AG09319 (cell line): ENCODE data around the gene C19orf18.

Experiments
- DNase-seq: peaks from one replicate; pipeline ENCODE4 v3.0.0-alpha.2; 2010; ENCODE audit warnings: low read depth; ENCODE audit errors: extremely low read depth
- TF ChIP-seq, protein P1 (sequence below): IDR thresholded peaks from 2 replicates; pipeline ENCODE4 v1.5.1; 2011; ENCODE audit warnings: low read depth, mild to moderate bottlenecking, inconsistent platforms, low read length, moderate library complexity

Gene C19orf18

GRCh38 chr19:57947419-57948134, 26.8 kb downstream of the C19orf18 start, which contains the start of gene ZNF256:
Gene ZNF256, minus strand, starts transcription at chr19:57947706. Its CDS starts 232 bp downstream, at chr19:57947474.
- TF ChIP-seq, protein P1, sequence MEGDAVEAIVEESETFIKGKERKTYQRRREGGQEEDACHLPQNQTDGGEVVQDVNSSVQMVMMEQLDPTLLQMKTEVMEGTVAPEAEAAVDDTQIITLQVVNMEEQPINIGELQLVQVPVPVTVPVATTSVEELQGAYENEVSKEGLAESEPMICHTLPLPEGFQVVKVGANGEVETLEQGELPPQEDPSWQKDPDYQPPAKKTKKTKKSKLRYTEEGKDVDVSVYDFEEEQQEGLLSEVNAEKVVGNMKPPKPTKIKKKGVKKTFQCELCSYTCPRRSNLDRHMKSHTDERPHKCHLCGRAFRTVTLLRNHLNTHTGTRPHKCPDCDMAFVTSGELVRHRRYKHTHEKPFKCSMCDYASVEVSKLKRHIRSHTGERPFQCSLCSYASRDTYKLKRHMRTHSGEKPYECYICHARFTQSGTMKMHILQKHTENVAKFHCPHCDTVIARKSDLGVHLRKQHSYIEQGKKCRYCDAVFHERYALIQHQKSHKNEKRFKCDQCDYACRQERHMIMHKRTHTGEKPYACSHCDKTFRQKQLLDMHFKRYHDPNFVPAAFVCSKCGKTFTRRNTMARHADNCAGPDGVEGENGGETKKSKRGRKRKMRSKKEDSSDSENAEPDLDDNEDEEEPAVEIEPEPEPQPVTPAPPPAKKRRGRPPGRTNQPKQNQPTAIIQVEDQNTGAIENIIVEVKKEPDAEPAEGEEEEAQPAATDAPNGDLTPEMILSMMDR, result peak; percentile 56
- peak; percentile 77 for DNase-seq

DNA sequence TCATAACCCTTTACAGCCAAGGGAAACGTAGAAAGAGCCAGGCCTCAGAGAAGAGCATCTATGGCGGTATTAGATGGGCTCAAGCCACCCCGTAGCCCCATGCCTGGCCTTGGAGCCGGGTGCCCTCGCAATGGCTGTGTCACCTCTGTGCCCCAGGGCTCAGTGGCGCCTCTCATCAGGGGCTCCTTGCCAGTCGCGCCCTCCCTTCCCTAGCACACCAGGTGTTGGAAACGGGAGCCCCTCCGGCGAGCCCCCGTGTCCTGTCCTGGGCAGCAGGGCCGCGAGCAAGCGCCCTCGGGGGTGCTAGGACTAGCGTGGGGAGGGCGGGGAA, 27.3 kb downstream of the C19orf18 start:
- TF ChIP-seq, protein P1, result no peak

GRCh38 chr19:57946316-57946715, 28.0 kb downstream of the C19orf18 start:
- no peak for DNase-seq

More for the DNA sequence above, 27.3 kb downstream of the C19orf18 start:
- DNase-seq, result no peak

GRCh38 chr19:57941593-57941992, 32.7 kb downstream of the C19orf18 start:
- TF ChIP-seq, protein P1, result no peak

More at GRCh38 chr19:57946316-57946715, 28.0 kb downstream of the C19orf18 start:
- TF ChIP-seq, protein P1, result no peak

GRCh38 chr19:57935731-57936130, 38.6 kb downstream of the C19orf18 start:
- no peak for DNase-seq
- TF ChIP-seq, protein P1, result no peak

More at GRCh38 chr19:57941593-57941992, 32.7 kb downstream of the C19orf18 start:
- no peak for DNase-seq

DNA sequence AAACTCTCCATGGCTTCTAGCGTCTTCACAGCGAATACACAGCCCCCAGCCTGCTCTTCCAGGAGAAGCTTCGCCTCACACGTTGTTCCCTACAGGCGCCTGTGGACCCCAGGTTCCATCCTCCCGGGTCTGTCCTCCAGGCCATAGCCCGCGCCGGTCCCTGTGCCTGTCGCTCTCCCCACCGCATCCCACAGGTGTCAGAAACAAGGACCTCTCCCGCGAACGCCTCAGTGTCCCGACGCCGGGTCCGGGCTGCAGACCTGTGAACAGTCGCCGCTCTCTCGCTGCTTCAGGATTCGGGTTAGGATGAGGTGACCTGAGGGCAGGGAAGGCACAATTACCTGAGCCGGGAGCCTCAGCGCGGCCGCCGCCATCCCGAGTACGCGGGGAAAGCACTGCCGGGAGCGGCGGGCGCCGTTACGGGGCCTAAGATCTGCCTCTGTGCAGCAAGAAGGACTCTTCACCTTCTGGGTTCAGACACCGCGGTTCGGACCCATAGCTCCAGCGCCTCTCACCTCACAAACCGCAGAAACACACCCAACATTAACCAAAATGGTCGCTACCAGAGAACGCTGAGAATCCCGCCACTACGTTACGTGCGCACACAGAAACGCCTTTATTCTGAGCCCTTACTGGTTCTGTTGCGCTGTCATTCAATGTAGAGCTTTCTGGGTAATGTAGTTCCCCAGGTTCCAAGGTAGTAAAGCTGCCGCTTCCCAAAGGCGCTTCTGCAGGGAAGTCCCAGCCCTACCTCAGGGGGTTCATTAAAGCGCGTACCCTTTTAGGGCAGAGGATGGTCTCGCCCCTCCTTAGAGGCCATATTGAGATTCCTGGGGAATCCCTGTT, 39.3 kb downstream of the C19orf18 start, which contains the start of gene ZNF418:
Gene ZNF418 (minus strand): TSS at position 583 of the 846 bp plus-strand sequence. CDS start 1,580 bp downstream, outside the sequence.
- TF ChIP-seq, protein P1, result no peak
- peak; percentile 39 for DNase-seq

GRCh38 chr19:57927587-57927986, 46.7 kb downstream of the C19orf18 start:
- no peak for DNase-seq
- TF ChIP-seq, protein P1, result no peak
